Stimulated activated CD4-positive, alpha-beta T cell treated with anti-CD3 and anti-CD28 coated beads, Interleukin-1b, Interleukin-23, amount 100 ng/mL, for 4 hours (primary cell): ENCODE measurements around the gene HMG20B.

Experiments
- DNase-seq, 2 donors: peaks; one replicate each; pipeline ENCODE4 v3.0.0-alpha.2; 2020; ENCODE audit warnings: low read depth in 2 of 2

HMG20B gene

DNA sequence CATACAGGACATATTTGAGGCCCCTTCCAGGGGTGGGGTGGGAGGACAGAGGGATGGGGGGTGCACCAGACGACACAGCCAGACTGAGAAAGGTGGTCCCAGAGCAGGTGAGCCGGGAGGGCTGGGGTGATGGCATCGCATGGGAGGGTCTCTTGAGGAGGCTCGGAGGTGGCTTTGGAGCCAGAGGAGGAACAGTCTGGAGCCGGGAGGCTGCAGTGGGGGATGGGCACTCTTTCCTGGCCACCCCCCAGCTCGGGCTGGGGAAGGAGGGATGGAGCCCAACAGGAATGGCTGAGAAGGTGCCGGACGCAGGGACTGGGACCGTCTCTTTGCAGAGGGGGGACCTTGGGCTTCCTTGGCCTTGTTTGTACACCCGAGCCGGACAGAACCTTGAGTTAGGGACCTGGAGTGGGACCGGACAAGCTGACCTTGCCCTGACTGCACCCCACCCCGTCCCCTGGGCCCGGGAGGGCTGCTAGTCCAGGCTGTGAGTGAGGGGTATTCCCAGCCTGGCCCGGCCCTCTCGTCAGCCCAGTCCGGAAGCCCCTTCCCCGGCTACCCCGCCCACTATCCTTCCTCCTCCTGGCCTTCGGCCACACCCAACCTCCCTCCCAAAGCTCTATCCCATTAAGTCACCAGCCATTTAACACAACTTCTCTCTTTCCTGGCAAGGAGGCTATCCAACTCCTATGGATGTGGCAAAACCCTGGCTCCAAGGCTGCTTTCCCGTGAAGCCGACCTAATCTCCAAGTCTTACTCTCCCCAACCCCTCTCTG, 34.7 kb downstream of the HMG20B start:
- DNase-seq, result no peak

DNA sequence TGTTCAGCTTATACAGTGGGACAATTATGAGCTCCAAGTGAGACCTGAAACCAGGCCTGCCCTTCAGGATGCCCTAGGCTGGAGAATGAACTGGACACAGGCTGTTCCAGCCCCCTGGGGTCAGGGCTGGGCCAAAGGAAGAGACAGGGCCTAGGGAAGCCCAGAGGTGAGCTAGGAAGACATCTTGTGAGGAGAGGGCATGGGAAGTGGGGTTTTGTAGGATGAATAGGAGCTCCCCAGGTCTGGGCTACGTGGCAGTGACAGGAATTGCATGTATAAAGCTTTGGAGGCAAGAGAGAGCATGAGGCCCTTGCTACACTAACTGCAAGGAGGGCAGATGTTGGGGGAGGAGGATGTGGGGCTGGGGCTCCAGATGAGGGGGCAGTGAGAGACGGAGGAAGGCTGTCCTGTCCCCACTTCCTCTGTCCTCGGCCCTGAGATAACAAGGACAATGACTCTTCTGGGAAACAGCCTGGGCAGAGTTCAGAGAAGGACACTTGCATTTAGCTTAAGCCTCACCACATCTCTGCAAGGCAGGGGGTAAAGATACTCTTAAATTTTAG, 35.4 kb downstream of the HMG20B start:
- no peak for DNase-seq

DNA sequence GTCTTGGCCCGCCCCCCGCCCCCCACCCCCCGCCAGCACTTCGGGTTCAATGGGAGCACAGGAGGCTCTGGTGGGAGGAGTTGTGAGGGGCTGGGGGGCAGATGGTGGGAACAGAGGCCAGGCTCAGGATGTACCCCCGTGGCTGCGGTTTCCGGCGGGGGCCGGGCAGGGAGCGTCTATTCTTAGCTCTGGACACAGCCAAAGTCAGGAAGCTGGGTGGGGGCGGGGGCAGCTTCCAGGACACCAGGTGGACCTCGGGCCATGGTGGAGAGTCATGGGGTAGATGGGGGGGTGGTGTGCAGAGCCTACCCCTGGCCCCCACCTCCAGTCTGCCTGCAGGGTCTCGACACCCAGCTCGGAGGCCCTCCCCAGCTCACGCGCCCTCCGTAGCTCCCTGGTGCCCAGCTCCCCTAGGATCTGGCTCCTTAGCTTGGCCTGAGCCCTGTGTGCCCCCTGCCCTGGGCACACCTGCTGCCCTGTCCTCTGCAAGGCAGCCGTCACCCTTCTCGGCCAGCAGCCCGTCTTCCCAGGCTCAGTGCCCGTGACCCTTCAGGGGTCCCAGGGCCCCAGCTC, 36.1 kb downstream of the HMG20B start:
- no peak for DNase-seq

DNA sequence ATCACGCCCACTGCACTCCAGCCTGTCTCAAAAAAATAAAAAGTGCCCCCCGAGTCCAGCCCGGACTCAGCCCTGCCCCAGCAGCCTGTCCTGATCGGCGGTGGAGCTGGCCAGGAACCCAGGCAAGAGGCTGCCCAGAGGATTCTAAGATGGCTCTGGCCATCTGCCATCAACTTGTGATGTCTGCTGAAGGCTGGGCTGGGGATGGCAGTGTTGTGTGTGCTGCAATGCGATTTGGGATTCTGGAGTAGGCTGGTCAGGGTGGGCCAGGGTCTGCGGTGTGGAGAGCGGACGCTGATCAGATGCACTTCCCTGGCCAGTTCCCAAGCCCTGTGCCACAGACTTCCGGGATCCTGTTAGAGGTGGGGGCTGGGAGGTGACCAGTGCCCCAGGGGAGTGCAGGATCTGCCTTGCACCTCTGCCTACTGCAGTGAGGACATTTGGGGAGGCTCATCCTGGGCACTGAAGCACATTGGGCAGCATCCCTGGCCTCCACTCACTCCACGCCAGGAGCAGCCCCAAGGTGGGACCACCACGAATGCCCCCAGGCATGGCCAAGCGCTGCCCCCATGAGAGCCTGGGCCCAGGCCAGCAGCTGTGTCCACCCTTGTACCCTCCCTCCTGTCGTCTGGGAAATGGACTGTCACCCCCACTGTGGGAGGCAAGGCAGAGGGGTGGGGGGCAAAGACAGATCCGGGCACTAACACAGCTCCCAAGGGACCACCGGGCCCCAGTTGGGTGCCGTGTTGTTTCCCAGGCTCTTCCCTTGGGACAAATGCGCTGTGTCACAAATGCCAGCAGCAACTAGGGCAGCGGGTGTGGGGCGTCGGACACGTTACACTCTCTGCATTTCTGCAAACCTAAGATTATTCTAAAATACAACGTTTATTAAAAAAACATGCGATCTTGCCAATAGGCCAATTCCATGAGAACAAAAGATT, 37.3 kb downstream of the HMG20B start:
- DNase-seq, result no peak

DNA sequence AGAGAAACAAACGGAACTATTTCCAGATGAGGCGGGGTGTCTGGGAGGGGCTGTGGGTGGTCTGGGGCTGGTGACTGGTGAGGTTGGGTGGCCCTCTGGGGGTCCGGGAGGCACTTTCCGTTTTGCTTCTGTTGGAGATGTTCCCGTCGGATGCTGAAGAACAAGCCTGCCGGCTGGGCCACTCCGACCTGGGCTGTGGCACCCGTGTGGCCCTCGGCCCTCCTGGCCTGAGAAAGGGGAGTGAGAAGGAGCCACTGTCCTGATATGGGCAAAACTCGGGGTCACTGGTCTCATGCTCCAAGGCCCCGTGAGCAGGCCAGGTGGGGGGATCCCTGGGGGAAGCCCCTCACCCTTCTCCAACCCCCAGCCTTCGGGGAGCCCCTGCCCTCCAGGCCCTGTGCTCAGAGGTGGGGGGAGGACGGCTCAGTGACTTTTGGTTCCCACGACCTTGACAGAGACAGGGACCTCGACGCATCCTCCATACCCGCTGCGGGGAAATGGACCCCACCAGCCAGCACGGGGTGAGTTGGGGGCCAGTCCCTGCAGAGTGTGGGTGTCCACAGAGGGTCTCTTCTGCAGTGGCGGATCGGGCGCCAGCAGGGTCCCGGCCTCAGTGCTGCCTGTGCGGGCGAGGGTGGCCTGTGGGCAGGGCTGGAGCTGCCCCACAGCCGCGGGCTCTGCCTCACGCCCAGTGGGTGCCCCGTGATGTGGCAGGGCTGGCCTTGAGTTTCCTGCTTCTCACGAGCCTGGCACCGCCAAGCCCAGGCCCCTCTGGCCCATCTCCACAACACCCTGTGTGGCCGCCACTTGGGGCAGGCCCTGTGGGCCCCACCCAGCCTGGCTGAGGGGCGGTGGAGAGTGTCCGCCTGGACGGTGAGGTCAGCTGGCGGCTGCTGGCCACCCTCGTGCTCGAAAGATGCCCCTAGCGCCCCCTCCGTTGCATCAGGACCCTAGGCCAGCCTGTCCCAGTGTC, 38.3 kb downstream of the HMG20B start:
- DNase-seq, result no peak

DNA sequence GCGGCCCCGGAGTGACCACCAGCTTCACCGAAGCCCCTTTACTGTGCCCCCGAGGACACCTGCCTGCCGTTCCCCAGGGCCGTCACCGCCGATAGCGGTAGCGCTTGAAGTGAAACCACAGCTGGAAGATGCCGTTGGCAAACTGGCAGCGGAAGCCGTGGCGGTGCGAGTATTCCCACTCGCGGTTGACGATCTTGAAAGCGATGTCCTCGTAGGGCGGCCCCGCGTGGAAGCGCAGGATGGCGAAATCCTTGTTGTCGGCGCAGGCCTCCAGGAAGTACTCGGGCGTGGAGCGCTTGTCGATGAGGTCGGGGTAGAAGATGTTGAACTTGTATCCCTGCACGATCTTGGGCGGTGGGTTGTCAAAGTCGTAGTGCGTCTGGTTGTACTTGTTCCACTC, 39.1 kb downstream of the HMG20B start:
- no peak for DNase-seq

DNA sequence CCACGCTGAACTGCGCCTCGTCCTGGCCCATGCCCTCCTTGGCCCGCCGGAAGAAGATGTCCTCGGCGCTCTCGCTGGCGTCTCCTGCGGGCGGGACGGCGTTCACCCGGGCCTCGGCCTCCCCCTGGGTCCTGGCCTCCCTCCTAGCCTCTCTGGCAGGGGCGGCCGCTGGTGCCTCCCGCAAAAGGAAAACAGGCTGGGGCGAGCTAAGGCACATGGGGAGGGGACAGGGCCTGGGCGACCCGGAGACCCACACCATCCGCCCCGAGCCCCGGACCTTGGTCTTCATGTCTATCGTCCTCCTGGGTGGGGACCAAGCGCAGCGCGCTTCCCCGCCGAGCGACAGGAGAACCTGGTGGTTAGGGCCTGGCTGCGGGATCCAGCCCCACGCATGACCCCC, 39.6 kb downstream of the HMG20B start:
- no peak for DNase-seq

DNA sequence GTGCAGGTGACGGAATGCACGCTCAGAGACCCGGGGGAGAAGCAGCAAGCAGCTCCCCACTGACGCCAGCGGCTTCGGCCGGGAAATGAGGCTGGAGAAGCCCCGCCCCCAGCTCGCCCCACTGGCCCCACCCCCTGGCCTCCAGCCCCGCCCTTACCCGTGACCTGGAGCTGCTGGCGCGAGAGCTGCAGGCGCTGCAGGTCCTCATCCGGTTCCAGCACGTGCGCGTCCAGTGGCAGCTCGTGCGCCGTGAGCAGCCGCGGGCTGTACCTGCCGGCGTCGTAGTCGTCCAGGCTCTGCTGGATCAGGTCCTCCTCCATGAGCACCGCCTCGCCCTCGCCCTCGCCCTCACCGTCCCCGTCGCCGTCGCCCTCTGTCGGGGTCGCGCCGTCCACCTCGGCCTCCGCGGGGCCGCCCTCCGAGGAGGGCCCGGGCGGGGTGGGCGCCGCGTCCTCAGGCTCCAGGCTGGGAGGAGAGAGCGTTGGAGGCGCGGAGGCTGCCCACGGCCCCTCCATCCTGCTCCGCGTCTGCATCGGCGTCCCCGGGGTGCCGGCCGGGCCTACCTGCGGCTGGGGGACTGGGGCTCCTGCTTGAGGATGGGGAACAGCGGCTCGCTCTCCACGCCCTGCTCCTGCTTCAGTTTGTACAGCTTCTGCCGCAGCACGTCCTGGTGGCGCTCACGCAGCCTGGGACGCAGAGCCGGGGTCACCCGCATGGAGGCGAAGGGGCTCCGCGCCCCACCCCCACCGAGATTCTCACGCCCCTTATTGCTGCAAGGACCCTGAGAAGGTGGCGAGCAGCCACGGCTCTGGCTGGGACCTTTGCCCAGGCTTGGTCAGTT, 40.4 kb downstream of the HMG20B start:
- DNase-seq, result no peak

DNA sequence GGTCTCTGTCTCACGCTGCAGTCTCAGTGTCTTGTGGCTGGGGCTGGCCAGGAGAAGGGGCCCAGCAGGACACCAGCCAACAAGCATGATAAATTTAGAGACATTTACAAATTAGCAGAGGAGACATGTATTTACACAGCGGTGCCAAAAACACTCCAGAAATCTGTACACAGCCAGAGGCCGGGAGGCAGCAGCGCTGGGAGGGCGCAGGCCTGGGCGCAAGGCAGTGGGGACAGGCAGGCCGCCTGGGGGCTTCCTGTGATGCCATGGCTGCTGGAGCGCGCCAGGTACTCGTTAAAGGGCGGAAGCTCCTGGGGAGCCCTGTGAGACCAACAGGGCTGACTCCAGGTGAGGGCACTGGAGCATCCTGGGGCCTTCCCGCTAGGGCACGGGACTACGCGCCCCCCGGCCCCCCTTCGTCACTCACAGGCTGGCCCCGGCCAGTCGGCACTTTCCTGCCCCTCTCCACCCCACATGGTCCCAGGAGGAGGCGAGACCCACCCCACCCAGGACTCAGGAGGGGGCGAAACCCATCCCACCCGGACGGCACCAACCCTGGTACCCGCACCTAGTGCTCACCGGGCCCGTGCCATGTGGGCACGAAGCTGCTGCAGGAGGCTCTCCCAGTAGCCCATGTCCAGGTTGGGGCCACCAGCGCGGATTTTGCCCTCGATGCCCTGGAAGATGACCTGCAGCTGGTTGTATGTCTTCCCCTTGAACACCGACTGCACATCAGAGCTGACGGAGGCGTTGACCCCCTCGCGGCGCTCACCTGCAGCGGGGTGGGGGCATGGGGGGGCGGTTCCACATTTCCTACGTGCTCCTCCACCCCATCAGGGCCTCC, 41.3 kb downstream of the HMG20B start:
- DNase-seq, result no peak

DNA sequence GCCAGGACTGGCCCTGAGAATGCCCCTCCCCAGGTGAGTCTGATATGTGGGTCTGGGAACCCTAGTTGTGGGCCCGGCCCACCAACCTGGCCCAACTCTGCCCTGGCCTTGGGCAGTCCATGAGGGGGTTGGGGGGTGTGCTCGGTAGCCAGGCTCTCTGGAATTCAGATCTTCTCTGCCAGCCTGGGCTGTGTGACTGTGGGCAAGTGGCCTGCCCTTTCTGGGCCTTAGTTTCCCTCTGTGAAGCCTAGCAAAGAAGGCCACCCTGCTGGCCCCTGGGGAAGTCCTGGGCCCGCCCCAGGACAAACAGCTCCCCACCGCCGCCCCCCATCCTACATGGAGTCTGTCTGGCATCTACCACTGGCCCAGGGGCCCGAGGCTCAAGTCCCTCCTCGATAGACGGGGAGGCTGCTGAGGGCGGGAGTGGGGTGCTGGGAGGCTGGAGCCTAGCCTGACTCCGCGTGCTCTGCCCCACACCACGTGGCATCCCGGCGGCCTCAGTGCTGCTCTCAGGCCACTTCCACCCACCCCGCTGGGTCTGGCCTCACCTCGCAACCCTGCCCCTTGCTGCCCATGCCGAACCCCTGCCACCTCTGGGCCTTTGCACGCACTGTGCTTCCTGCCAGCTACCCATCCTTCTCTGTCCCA, 42.2 kb downstream of the HMG20B start:
- DNase-seq, result no peak

DNA sequence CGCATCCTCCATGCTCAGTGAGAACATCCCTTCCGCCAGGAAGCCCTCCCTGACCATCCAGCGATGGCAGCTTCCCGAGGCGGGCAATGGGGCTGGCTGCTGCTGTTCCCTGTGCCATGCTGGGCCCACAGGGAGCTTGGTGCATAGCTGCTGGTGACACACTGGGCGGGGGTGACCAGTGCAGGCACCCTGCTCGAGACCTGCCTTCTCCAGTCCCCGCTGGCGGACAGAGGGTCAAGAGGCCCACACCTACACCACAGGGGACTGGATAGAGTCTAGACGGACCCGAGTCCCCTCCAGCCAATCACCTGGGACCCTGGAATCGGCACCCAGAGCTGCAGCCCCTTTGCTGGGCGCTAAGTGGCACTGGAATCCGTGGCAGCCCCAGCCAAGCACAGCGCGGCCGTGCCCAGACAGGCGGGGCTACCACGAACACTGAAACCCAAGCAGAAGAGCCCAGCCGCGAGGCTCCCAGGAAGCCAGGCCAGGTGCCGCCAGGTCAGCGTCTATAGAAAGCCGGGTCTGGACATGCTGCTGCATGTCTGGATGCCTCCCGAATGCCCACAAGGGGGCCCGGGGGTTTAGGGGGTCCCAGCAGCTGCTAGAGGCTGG, 42.9 kb downstream of the HMG20B start:
- DNase-seq, result no peak

DNA sequence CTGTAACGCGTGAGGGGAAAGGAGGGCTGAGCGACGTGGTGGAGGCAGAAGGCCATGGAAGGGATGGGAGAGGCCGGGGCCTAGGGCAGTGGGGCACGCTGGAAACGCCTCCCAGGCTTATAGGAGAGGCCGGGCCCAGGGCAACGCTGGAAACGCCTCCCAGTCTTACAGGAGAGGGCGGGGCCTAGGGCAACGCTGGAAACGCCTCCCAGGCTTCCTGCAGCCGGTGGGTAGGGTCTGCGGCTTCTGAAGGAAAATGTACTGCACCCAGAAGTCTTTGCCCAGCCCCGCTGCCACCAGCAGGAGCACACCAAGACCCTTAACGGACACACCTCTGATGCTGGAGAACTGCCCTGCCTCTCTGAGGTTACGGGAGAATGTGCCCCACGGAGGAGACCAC, 44.7 kb downstream of the HMG20B start:
- DNase-seq, result no peak

DNA sequence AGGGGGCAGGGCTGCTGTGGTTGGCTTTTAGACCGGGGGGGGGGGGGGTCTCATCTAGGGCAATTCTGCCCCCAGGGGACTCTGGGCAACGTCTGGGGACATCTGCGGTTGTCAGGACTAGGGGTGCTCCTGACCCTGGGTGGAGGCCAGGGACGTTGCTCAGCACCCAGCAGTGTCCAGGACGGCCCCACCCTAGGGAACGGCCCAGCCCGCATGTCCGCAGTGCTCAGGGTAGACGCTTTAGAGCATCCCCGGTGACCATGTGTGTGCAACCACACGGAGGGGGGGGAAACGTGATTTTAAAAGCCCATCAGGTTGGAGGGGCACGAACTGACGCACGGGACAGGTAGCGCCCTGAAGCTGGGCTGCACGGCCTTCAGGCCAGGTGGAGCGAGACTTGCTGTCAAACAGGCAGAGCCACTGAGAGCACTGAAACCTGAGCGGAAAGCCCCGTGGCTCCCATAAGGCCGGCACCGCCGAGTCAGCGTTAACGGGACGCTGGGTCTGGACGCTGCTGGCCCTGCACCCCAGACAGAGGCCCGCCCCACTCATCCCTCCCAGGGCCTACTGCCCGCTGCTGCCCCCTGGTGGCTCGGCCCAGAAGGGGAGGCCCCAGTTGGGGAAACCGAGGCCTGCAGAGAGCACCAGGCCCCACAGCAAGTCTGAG, 45.5 kb downstream of the HMG20B start:
- peak; percentile 41 to 59 for DNase-seq

DNA sequence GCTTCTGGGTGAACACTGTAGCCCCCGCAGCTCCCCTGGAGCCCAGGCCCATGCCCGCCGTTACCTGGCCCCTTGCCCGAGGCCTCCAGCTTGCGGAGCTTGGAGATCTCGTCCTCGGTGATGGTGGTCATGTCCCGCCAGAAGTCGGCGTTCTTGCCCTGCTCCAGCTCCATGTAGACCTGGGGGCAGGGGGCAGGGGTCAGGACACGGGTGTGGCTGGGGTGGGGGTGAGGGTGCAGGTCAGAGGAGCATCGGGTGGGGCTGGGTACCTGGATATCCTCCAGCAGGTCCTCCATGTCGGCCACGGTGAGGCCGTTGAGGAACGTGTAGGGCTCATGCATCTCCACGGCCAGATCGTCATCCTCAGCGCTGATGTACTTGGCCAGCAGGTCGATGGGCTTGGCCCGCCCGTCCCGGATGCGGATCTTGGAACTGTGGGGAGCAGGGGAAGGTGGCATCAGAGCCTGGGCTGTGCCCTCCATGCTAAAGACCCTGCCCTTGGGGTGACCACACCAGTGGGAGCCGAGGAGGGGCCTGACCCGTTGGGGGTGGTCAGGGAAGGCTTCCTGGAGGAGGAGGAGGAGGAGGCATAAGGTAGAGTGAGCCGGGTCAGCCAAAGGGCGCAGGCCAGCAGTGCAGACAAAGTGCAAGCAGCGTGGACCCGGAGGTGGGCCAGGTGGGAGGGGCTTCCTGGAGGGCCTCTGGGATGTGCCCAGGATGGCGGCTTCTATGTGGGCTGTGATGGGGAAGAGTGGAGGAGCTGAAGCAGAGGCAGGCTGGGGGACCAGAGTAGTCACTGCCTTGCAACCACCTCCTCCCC, 46.3 kb downstream of the HMG20B start:
- no peak for DNase-seq

DNA sequence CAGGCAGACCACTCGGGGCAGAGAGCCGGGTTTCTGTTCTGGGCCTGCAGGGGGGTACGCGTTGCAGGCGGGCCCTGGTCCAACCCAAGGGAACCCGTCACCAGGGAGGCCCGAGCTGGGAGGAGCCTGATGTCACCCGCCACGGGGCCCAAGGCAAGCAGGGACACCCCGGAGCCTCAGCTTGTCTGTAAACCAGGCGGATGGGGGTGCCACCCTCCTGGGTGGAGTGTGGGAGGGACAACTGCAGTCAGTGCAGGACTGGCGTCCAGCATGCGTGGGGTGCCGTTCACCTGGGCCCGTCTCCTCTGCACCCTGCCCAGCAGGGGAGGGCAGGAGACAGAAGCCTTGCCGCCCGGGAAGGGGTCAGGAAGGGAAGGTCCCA, 46.9 kb downstream of the HMG20B start:
- DNase-seq, result no peak

DNA sequence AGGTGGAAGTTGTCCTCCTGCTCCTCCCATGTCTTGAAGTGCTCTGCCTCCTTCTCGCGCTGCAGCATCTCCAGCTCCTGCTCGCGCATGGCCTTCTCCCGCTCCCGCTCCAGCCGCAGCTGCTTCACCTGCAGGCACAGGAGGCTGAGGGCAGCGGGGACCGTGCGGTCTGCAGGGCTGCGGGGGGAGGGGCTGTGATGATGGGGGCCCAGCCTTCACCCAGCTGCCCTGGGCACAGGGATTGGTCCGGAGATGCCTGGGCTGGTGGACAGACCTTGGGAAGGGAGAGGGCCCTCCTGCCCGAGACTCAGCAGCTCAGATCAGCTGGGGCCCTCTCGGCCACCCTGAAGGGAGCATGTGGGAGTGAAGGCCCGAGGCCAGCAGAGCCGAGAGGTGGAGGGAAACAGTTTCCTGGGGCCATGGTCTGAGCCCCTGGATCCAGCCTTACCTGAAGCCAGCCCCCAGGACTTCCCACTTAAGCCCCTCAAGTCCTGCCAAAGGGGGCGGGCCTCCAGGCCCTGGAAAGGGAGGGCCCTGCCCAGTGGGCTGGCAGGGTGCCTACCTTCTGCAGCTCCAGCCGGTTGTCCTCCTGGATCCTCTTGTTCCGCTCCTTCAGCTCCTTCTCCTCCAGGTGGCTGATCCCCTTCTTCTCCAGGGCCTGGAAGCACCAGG, 47.5 kb downstream of the HMG20B start:
- no peak for DNase-seq
